GM13977 (cell line): Measurements from ENCODE around the gene PLN.

ENCODE experiments used
- DNase-seq: peaks from one replicate; pipeline ENCODE4 v3.0.0; 2012; ENCODE audit warnings: low spot score
- CTCF ChIP-seq: IDR thresholded peaks from 2 replicates; pipeline ENCODE4 v1.5.1; 2012; ENCODE audit warnings: mild to moderate bottlenecking, control low read depth; ENCODE audit not compliant: insufficient read depth; ENCODE audit errors: extremely low read depth, missing control alignments
- in situ Hi-C: fragments of 300-500 bp; cut with MboI; formaldehyde crosslinking; loops from one replicate; pipeline ENCODE4 v1.12.0; 2022; ENCODE audit warnings: low sequenced_read_pairs, low pct_unique_long_range_greater_than_20kb, mixed read lengths, inconsistent platforms; ENCODE audit not compliant: unreplicated experiment

The PLN gene

GRCh38 chr6:118523216-118523615 lies 24.9 kb upstream of the PLN start:
- TF ChIP-seq CTCF = no peak
- in situ Hi-C loops = no loop called here
- no peak for DNase-seq

- in situ Hi-C loops = no loop called here
- DNase-seq = no peak
- TF ChIP-seq CTCF = no peak
Measured at GRCh38 chr6:118524686-118525085, 23.4 kb upstream of the PLN start.

GRCh38 chr6:118525913-118526780 lies 21.9 kb upstream of the PLN start:
- TF ChIP-seq CTCF = no peak
- in situ Hi-C loops = no loop called here
- no peak for DNase-seq

DNA sequence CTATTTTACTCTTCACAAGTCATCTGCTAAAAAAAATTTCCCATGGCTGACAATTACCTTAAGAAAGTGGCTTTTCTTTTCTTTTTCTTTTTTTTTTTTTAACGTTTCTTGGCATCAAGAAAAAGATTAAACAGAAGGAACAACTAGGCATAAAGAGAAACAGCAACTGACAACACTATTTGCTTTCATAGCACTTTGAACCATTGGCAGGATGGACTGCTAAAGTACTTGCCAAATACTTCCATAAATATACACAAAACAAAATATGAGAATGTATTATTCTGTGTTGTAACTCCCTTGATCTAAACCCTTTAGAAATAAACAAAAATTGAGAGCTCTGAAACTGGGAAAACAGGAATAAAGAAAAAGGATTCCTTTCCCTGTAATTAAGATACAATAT lies 20.0 kb upstream of the PLN start:
- no peak for TF ChIP-seq CTCF
- in situ Hi-C loops = no loop called here
- no peak for DNase-seq

DNA sequence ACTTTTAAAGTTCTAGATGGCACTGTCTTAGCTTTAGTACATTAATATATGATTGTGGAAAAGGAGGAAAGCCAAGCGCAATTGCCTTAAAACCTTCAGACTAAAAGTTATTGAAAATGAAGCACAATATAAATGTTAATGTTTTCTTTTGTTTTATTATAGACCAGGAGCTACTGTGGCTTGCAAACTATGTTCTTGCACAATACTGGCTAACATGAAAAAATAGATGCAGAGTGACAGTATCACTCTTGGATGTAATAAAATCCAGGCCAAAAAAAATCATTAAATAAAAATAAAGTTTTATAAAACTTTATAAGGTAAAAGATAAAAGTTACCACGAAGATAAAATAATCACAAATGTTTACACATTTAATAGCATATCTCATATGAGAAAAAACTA lies 18.3 kb upstream of the PLN start:
- DNase-seq = no peak
- no peak for TF ChIP-seq CTCF
- in situ Hi-C loops = no loop called here

DNA sequence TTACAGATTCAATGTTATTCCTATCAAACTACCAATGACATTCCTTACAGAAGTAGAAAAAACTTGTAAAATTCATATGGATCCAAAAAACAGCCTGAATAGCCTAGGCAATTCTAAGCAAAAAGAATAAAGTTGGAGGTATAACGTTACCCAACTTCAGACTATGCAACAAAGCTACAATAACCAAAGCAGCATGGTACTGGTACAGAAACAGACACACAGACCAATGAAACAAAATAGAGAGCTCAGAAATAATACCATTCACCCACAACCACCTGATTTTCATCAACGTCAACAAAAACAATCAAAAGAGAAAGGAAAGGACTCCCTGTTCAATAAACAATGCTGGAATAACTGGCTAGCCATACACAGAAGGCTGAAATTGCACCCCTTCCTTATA lies 17.2 kb upstream of the PLN start:
- in situ Hi-C loops = no loop called here
- no peak for DNase-seq
- TF ChIP-seq CTCF = no peak
